ENCODE results near the gene SSMEM1.
"Not testable (repeated sequence)": the region's sequence is repeated elsewhere in the genome, so short reads cannot be mapped to it uniquely, and the experiment has no call there.

Gene SSMEM1

GRCh38 chr7:130228840-130229502 lies 21.3 kb downstream of the SSMEM1 start:
- 85% methylated on average over 7 of the region's 7 CpGs for WGBS
- Histone ChIP-seq H3K4me1 (ENCODE audit: insufficient read depth, low read length) (peaks cover 12% of the 10 kb centered on the region; the same call in 1 of the 2 replicates), H3K4me3 (ENCODE audit: low read length) (no peak overlapping the region), H3K9ac (ENCODE audit: low read depth, low read length) (no peak overlapping the region), H3K27ac (ENCODE audit: low read depth, low read length) (no peak overlapping the region), H3K27me3 (ENCODE audit: insufficient read depth, low read length) (no peaks in the 10 kb centered on the region), H3K36me3 (ENCODE audit: insufficient read depth, low read length) (no peaks in the 10 kb centered on the region), H3K9me3 (ENCODE audit: insufficient read depth, low read depth, low read length) (no peaks in the 10 kb centered on the region; the same call in 1 of the 2 replicates)

GRCh38 chr7:130229981-130230380 lies 22.3 kb downstream of the SSMEM1 start:
- not testable (repeated sequence) for H3K9me3 ChIP-seq (ENCODE audit: insufficient read depth, low read depth, low read length); H3K4me3 ChIP-seq (ENCODE audit: low read length); H3K36me3 ChIP-seq (ENCODE audit: insufficient read depth, low read length); H3K9ac ChIP-seq (ENCODE audit: low read depth, low read length); H3K27ac ChIP-seq (ENCODE audit: low read depth, low read length); H3K27me3 ChIP-seq (ENCODE audit: insufficient read depth, low read length)
- WGBS, result 97% methylated on average over 28 of the region's 28 CpGs
- H3K4me1 ChIP-seq (ENCODE audit: insufficient read depth, low read length), result peaks cover 12% of the 10 kb centered on the region; the same call in 1 of the 2 replicates

GRCh38 chr7:130231792-130232191 lies 24.1 kb downstream of the SSMEM1 start:
- H3K27ac ChIP-seq (ENCODE audit: low read depth, low read length), result no peak overlapping the region
- H3K27me3 ChIP-seq (ENCODE audit: insufficient read depth, low read length), result no peaks in the 10 kb centered on the region
- H3K4me1 ChIP-seq (ENCODE audit: insufficient read depth, low read length), result peaks cover 12% of the 10 kb centered on the region; the same call in 1 of the 2 replicates
- WGBS, result 90% methylated on average over 6 of the region's 6 CpGs
- no peaks in the 10 kb centered on the region for H3K9me3 ChIP-seq (ENCODE audit: insufficient read depth, low read depth, low read length)
- H3K9ac ChIP-seq (ENCODE audit: low read depth, low read length), result no peak overlapping the region
- no peaks in the 10 kb centered on the region for H3K36me3 ChIP-seq (ENCODE audit: insufficient read depth, low read length)
- H3K4me3 ChIP-seq (ENCODE audit: low read length), result no peak overlapping the region

- 100% methylated on average over 2 of the region's 2 CpGs for WGBS
- Histone ChIP-seq H3K27me3 (ENCODE audit: insufficient read depth, low read length) (no peaks in the 10 kb centered on the region), H3K4me3 (ENCODE audit: low read length) (no peak overlapping the region), H3K36me3 (ENCODE audit: insufficient read depth, low read length) (no peaks in the 10 kb centered on the region), H3K9me3 (ENCODE audit: insufficient read depth, low read depth, low read length) (no peaks in the 10 kb centered on the region), H3K4me1 (ENCODE audit: insufficient read depth, low read length) (peaks cover 12% of the 10 kb centered on the region; the same call in 1 of the 2 replicates), H3K27ac (ENCODE audit: low read depth, low read length) (no peak overlapping the region), H3K9ac (ENCODE audit: low read depth, low read length) (no peak overlapping the region)
These were observed 24.5 kb downstream of the SSMEM1 start for GRCh38 chr7:130232209-130232608.

- Histone ChIP-seq H3K9ac (ENCODE audit: low read depth, low read length) (no peak overlapping the region), H3K27ac (ENCODE audit: low read depth, low read length) (no peak overlapping the region), H3K27me3 (ENCODE audit: insufficient read depth, low read length) (no peaks in the 10 kb centered on the region), H3K4me3 (ENCODE audit: low read length) (no peak overlapping the region), H3K36me3 (ENCODE audit: insufficient read depth, low read length) (no peaks in the 10 kb centered on the region), H3K9me3 (ENCODE audit: insufficient read depth, low read depth, low read length) (no peaks in the 10 kb centered on the region), H3K4me1 (ENCODE audit: insufficient read depth, low read length) (no peaks in the 10 kb centered on the region)
- 91% methylated on average over 2 of the region's 2 CpGs for WGBS
These were observed 26.4 kb downstream of the SSMEM1 start for GRCh38 chr7:130234078-130234477.

- H3K27ac ChIP-seq (ENCODE audit: low read depth, low read length); H3K4me3 ChIP-seq (ENCODE audit: low read length); H3K9ac ChIP-seq (ENCODE audit: low read depth, low read length); H3K4me1 ChIP-seq (ENCODE audit: insufficient read depth, low read length); H3K36me3 ChIP-seq (ENCODE audit: insufficient read depth, low read length); H3K9me3 ChIP-seq (ENCODE audit: insufficient read depth, low read depth, low read length); H3K27me3 ChIP-seq (ENCODE audit: insufficient read depth, low read length): not testable (repeated sequence)
- 91% methylated on average over 4 of the region's 4 CpGs for WGBS
These were observed 28.7 kb downstream of the SSMEM1 start for GRCh38 chr7:130236361-130236760.

GRCh38 chr7:130240240-130240639 lies 32.6 kb downstream of the SSMEM1 start:
- Histone ChIP-seq H3K4me1 (ENCODE audit: insufficient read depth, low read length) (no peaks in the 10 kb centered on the region), H3K27ac (ENCODE audit: low read depth, low read length) (no peak overlapping the region), H3K36me3 (ENCODE audit: insufficient read depth, low read length) (no peaks in the 10 kb centered on the region), H3K9ac (ENCODE audit: low read depth, low read length) (no peak overlapping the region), H3K4me3 (ENCODE audit: low read length) (no peak overlapping the region), H3K27me3 (ENCODE audit: insufficient read depth, low read length) (no peaks in the 10 kb centered on the region), H3K9me3 (ENCODE audit: insufficient read depth, low read depth, low read length) (no peaks in the 10 kb centered on the region)
- WGBS, result 96% methylated on average over 1 of the region's 1 CpG

GRCh38 chr7:130242198-130243014 lies 34.7 kb downstream of the SSMEM1 start:
- H3K27ac ChIP-seq (ENCODE audit: low read depth, low read length), result no peak overlapping the region
- H3K36me3 ChIP-seq (ENCODE audit: insufficient read depth, low read length), result no peaks in the 10 kb centered on the region
- H3K9ac ChIP-seq (ENCODE audit: low read depth, low read length), result no peak overlapping the region
- 37% methylated on average over 4 of the region's 5 CpGs for WGBS
- H3K4me1 ChIP-seq (ENCODE audit: insufficient read depth, low read length), result no peaks in the 10 kb centered on the region
- no peaks in the 10 kb centered on the region for H3K27me3 ChIP-seq (ENCODE audit: insufficient read depth, low read length)
- H3K4me3 ChIP-seq (ENCODE audit: low read length), result no peak overlapping the region
- no peaks in the 10 kb centered on the region for H3K9me3 ChIP-seq (ENCODE audit: insufficient read depth, low read depth, low read length)

GRCh38 chr7:130243486-130243885 lies 35.8 kb downstream of the SSMEM1 start:
- not testable (repeated sequence) for H3K9ac ChIP-seq (ENCODE audit: low read depth, low read length); H3K9me3 ChIP-seq (ENCODE audit: insufficient read depth, low read depth, low read length); H3K36me3 ChIP-seq (ENCODE audit: insufficient read depth, low read length); H3K4me3 ChIP-seq (ENCODE audit: low read length); H3K27me3 ChIP-seq (ENCODE audit: insufficient read depth, low read length); H3K4me1 ChIP-seq (ENCODE audit: insufficient read depth, low read length); H3K27ac ChIP-seq (ENCODE audit: low read depth, low read length)
- 96% methylated on average over 1 of the region's 1 CpG for WGBS

GRCh38 chr7:130246491-130246890 lies 38.8 kb downstream of the SSMEM1 start:
- not testable (repeated sequence) for H3K4me1 ChIP-seq (ENCODE audit: insufficient read depth, low read length); H3K36me3 ChIP-seq (ENCODE audit: insufficient read depth, low read length); H3K9me3 ChIP-seq (ENCODE audit: insufficient read depth, low read depth, low read length); H3K27me3 ChIP-seq (ENCODE audit: insufficient read depth, low read length); H3K9ac ChIP-seq (ENCODE audit: low read depth, low read length); H3K27ac ChIP-seq (ENCODE audit: low read depth, low read length); H3K4me3 ChIP-seq (ENCODE audit: low read length)
- 100% methylated on average over 1 of the region's 1 CpG for WGBS

GRCh38 chr7:130248842-130249241 lies 41.2 kb downstream of the SSMEM1 start:
- not testable (repeated sequence) for H3K4me3 ChIP-seq (ENCODE audit: low read length); H3K36me3 ChIP-seq (ENCODE audit: insufficient read depth, low read length); H3K4me1 ChIP-seq (ENCODE audit: insufficient read depth, low read length); H3K27ac ChIP-seq (ENCODE audit: low read depth, low read length); H3K9me3 ChIP-seq (ENCODE audit: insufficient read depth, low read depth, low read length); H3K9ac ChIP-seq (ENCODE audit: low read depth, low read length); H3K27me3 ChIP-seq (ENCODE audit: insufficient read depth, low read length)
- 96% methylated on average over 4 of the region's 5 CpGs for WGBS

All from HUES64 (cell line).